GM12878 (cell line): Measurements from ENCODE around the gene C5orf15. TPM values are rescaled to one million over a fixed set of nuclear protein-coding genes. Genes with fewer than 3 reads are reported as not detected.

Source experiments
- ATAC-seq: fragments of 200-7000 bp; cut with Tn5 transposase; 3 replicates; pipeline ENCODE4 v1.9.1; 2020; ENCODE audit warnings: mild to moderate bottlenecking, moderate library complexity
- BruUV-seq: library from RNA; stranded (reverse); fragments of 400-500 nt; replicated peaks from 2 replicates; lab custom pipeline; 2021; lab: Mats Ljungman, UMichigan
- CTCF ChIA-PET: fragments of 300-600 bp; sonication (Branson Sonifier 250); formaldehyde crosslinking; extraction: SDS; loops from one replicate; lab custom pipeline; 2021; ENCODE audit warnings: inconsistent platforms; lab: Yijun Ruan, JAX
- POLR2A ChIA-PET: fragments of 350-600 bp; formaldehyde crosslinking; extraction: SDS; loops from one replicate; lab custom pipeline; 2021; ENCODE audit warnings: inconsistent platforms; lab: Charles Lee
- RAD21 ChIA-PET: fragments of 300-600 bp; sonication (Branson Sonifier 250); formaldehyde crosslinking; loops from one replicate; lab custom pipeline; 2023; ENCODE audit warnings: antibody characterized with exemption; ENCODE audit not compliant: unreplicated experiment; lab: Charles Lee
- SMC1A ChIA-PET: fragments of 300-600 bp; sonication (Branson Sonifier 250); formaldehyde crosslinking; loops from one replicate; lab custom pipeline; 2023; ENCODE audit not compliant: unreplicated experiment, uncharacterized antibody; lab: Charles Lee
- DNase-seq: peaks from one replicate; pipeline ENCODE4 v3.0.0-alpha.2; 2011; ENCODE audit warnings: low read depth, low spot score
- FAIRE-seq: peaks from 3 replicates; lab custom pipeline; 2011; peaks lifted over from hg19 to GRCh38; lab: Jason Lieb, UNC
- H2AFZ ChIP-seq: 2 replicates; pipeline ENCODE4 v1.6.0; 2011; ENCODE audit warnings: low read depth, low read length, control low read depth; ENCODE audit not compliant: control insufficient read depth
- H3K27ac ChIP-seq: 2 replicates; pipeline ENCODE4 v1.5.1; 2011; ENCODE audit warnings: control low read depth; ENCODE audit not compliant: control insufficient read depth, insufficient read depth
- H3K27me3 ChIP-seq, 2 experiments: replicated peaks in 1 of 2; 2 replicates each; pipeline versions ENCODE4 v1.6.0 to v1.6.1; 2011; ENCODE audit warnings: low read length in 1 of 2; ENCODE audit not compliant: control insufficient read depth in 2 of 2, insufficient read depth in 2 of 2
- H3K36me3 ChIP-seq, 2 experiments: 2 replicates each; pipeline ENCODE4 v1.5.1; 2011; ENCODE audit warnings: low read length in 1 of 2; ENCODE audit not compliant: control insufficient read depth in 2 of 2, insufficient read depth in 2 of 2
- H3K4me1 ChIP-seq: 2 replicates; pipeline ENCODE4 v1.6.1; 2011; ENCODE audit warnings: mild to moderate bottlenecking, low read length, moderate library complexity, mixed read lengths; ENCODE audit not compliant: control insufficient read depth, insufficient read depth
- H3K4me2 ChIP-seq: 2 replicates; pipeline ENCODE4 v1.6.0; 2011; ENCODE audit warnings: control low read depth; ENCODE audit not compliant: control insufficient read depth, insufficient read depth
- H3K4me3 ChIP-seq: fragments of 200-600 bp; sonication (generic); 2 replicates; pipeline ENCODE4 v1.5.1; 2016
- H3K79me2 ChIP-seq: 2 replicates; pipeline ENCODE4 v1.6.0; 2011; ENCODE audit warnings: low read length; ENCODE audit not compliant: control insufficient read depth, insufficient read depth
- H3K9ac ChIP-seq: 2 replicates; pipeline ENCODE4 v1.8.0; 2011; ENCODE audit warnings: low read length, control low read depth, mixed read lengths; ENCODE audit not compliant: control insufficient read depth, insufficient read depth
- H3K9me3 ChIP-seq: replicated peaks from 3 replicates; pipeline ENCODE4 v1.5.1; 2011; ENCODE audit warnings: mild to moderate bottlenecking, low read length; ENCODE audit not compliant: control insufficient read depth, insufficient read depth
- H4K20me1 ChIP-seq: 2 replicates; pipeline ENCODE4 v1.6.0; 2011; ENCODE audit not compliant: control insufficient read depth, insufficient read depth
- NR2C1 ChIP-seq: fragments of 450-650 bp; IDR thresholded peaks from 2 replicates; pipeline ENCODE4 v1.6.1; 2017; ENCODE audit warnings: antibody characterized with exemption, mild to moderate bottlenecking, moderate library complexity
- NR2F1 ChIP-seq: fragments of 450-650 bp; conservative IDR thresholded peaks from 2 replicates; pipeline ENCODE4 v1.6.1; 2017; ENCODE audit warnings: mild to moderate bottlenecking
- PAX8 ChIP-seq: fragments of 450-650 bp; IDR thresholded peaks from 2 replicates; pipeline ENCODE4 v1.6.1; 2017; ENCODE audit warnings: mild to moderate bottlenecking, moderate library complexity
- RELA ChIP-seq: fragments of 450-650 bp; IDR thresholded peaks from 2 replicates; pipeline ENCODE4 v1.8.0; 2014; ENCODE audit warnings: borderline replicate concordance; ENCODE audit not compliant: partially characterized antibody
- TCF12 ChIP-seq: IDR thresholded peaks from 2 replicates; pipeline ENCODE4 v1.6.1; 2011; ENCODE audit warnings: low read depth, mild to moderate bottlenecking, low read length
- WGBS: methylation state at CpG from one replicate; pipeline ENCODE4 v1.1.6; 2016; ENCODE audit warnings: low lambda C conversion rate; ENCODE audit not compliant: insufficient replicate concordance, insufficient coverage; ENCODE audit errors: missing lambda C conversion rate; 5-methylcytosine and 5-hydroxymethylcytosine counted together
- in situ Hi-C: fragments of 300-500 bp; cut with MboI; formaldehyde crosslinking; loops from 9 replicates; pipeline ENCODE4 v1.14.3; 2018; ENCODE audit warnings: mixed read lengths
- intact Hi-C: fragments of 100-400 bp; cut with micrococcal nuclease; formaldehyde crosslinking; loops from one replicate; pipeline ENCODE4 v1.14.2; 2022; ENCODE audit not compliant: unreplicated experiment
- polyA plus RNA-seq, 11 experiments: library from polyadenylated mRNA; depleted of rRNA in 4 of 11; unstranded in 6 of 11; stranded (reverse) in 5 of 11; fragments of >200 nt; fragmentation: Nextera tagmentation in 4 of 11; fragmentation: Illumina TruSeq in 1 of 11; extraction: Ambion mirVana in 4 of 11; extraction: Trizol in 1 of 11; gene quantifications; 1 replicate in 1 of 11; 2 replicates in 10 of 11; pipeline versions ENCODE4 v1.2.1 to v1.2.3, GENCODE V29; 2011 to 2016; ENCODE audit warnings: inconsistent platforms in 2 of 11, missing spikeins in 2 of 11, low read depth in 1 of 11
- total RNA-seq, 4 experiments: library from RNA; depleted of rRNA in 3 of 4; stranded (reverse); fragments of >200 nt in 3 of 4; fragmentation: Illumina TruSeq in 1 of 4; extraction: Trizol in 1 of 4; gene quantifications; 2 replicates each; pipeline versions ENCODE4 v1.2.1 to v1.2.3, GENCODE V29; 2013 to 2021

Gene C5orf15
- total and polyA plus RNA-seq, 10 of the 15 experiments (the other 5 are each of a cell fraction or from before 2014, with no cell fraction given): 21.7 to 69.6 (median 46.0) TPM

GRCh38 chr5:133924221-133924920, 44.1 kb downstream of the C5orf15 start:
- ChIA-PET CTCF (interaction anchor here (1.0 to 1.7 kb wide), 5 partner anchors 9 to 115 kb away, joined by 3 read pairs; no protein-coding TSS in a partner anchor), SMC1A (interaction anchor here (0.7 to 2.8 kb wide), 3 partner anchors 15 to 18 kb away, joined by 3 to 7 read pairs (median 4); no protein-coding TSS in a partner anchor), POLR2A (interaction anchor here (1.2 kb wide), 1 partner anchor 11 kb away, joined by 6 read pairs; no protein-coding TSS in a partner anchor), RAD21 (interaction anchor here (1.3 kb wide), 1 partner anchor 42 kb away, joined by 3 read pairs; no protein-coding TSS in a partner anchor)
- DNase-seq (no peak), FAIRE-seq (no peak), ATAC-seq (no peak)
- Histone ChIP-seq H2AFZ (no peak overlapping the region), H3K36me3 (no peaks in the 10 kb centered on the region), H3K4me2 (no peak overlapping the region), H3K4me3 (no peak overlapping the region), H4K20me1 (no peaks in the 10 kb centered on the region), H3K9me3 (no peaks in the 10 kb centered on the region), H3K9ac (no peak overlapping the region), H3K79me2 (no peaks in the 10 kb centered on the region), H3K27ac (no peak overlapping the region), H3K27me3 (no peaks in the 10 kb centered on the region), H3K4me1 (peaks cover 9% of the 10 kb centered on the region)
- TF ChIP-seq TCF12 (no peak), NR2C1 (no peak), NR2F1 (no peak), PAX8 (no peak)
- in situ Hi-C loops: no loop called here
- no TSS peak for BruUV-seq
- intact Hi-C loops: no loop called here
- 48% methylated on average over 5 of the region's 5 CpGs for WGBS

- H3K36me3 ChIP-seq: no peaks in the 10 kb centered on the region
- FAIRE-seq (no peak), DNase-seq (no peak), ATAC-seq (no peak)
- no peaks in the 10 kb centered on the region for H3K4me1 ChIP-seq
- POLR2A ChIA-PET: no interaction called here
- no peak overlapping the region for H3K4me3 ChIP-seq
- no peak overlapping the region for H3K27ac ChIP-seq
- RAD21 ChIA-PET: no interaction called here
- no peak overlapping the region for H2AFZ ChIP-seq
- H4K20me1 ChIP-seq: no peaks in the 10 kb centered on the region
- no peak for TF ChIP-seq RELA
- CTCF ChIA-PET: interaction anchor here (1.2 kb wide), 1 partner anchor 22 kb away, joined by 4 read pairs; no protein-coding TSS in a partner anchor
- intact Hi-C loops: no loop called here
- H3K27me3 ChIP-seq: no peaks in the 10 kb centered on the region
- in situ Hi-C loops: no loop called here
- H3K9ac ChIP-seq: no peak overlapping the region
- no peaks in the 10 kb centered on the region for H3K9me3 ChIP-seq
- no peaks in the 10 kb centered on the region for H3K79me2 ChIP-seq
- SMC1A ChIA-PET: interaction anchor here (0.7 to 0.8 kb wide), 2 partner anchors 109 to 112 kb away, joined by 3 read pairs; no protein-coding TSS in a partner anchor
- WGBS: 53% methylated on average over 5 of the region's 5 CpGs
- no peak overlapping the region for H3K4me2 ChIP-seq
- no TSS peak for BruUV-seq
These were observed 46.4 kb downstream of the C5orf15 start for GRCh38 chr5:133921979-133922378.
